PC-9 (cell line): ENCODE results near the gene KTI12. TPM values are rescaled to one million over a fixed set of nuclear protein-coding genes. Genes with fewer than 3 reads are reported as not detected.
"Not testable (repeated sequence)": the region's sequence is repeated elsewhere in the genome, so short reads cannot be mapped to it uniquely, and the experiment has no call there.

Experiments
- BruUV-seq: library from RNA; stranded (reverse); fragments of 400-500 nt; replicated peaks from 2 replicates; lab custom pipeline; 2021; lab: Mats Ljungman, UMichigan
- CTCF ChIA-PET: fragments of 300-600 bp; sonication (Branson Sonifier 250); formaldehyde crosslinking; loops from one replicate; lab custom pipeline; 2022; ENCODE audit warnings: antibody characterized with exemption; lab: Charles Lee
- POLR2A ChIA-PET: fragments of 300-600 bp; sonication (Branson Sonifier 250); formaldehyde crosslinking; loops from one replicate; lab custom pipeline; 2022; ENCODE audit warnings: antibody characterized with exemption; ENCODE audit not compliant: unreplicated experiment; lab: Charles Lee
- DNase-seq, 2 experiments: peaks; one replicate each; pipeline versions ENCODE4 v3.0.0 to v3.0.0-alpha.2; 2015 to 2022; ENCODE audit warnings: mixed read lengths in 1 of 2
- H2AFZ ChIP-seq: fragments of 200-600 bp; sonication (generic); 2 replicates; pipeline ENCODE4 v1.8.1; 2017; ENCODE audit warnings: antibody characterized with exemption
- H3F3A ChIP-seq: fragments of 200-600 bp; sonication (generic); 2 replicates; pipeline ENCODE4 v1.8.1; 2017; ENCODE audit warnings: antibody characterized with exemption, mild to moderate bottlenecking, low read depth; ENCODE audit not compliant: insufficient read depth
- H3K27ac ChIP-seq: fragments of 200-600 bp; sonication (generic); 2 replicates; pipeline ENCODE4 v1.6.1; 2016; ENCODE audit warnings: mixed run types
- H3K27me3 ChIP-seq: fragments of 200-600 bp; sonication (generic); 2 replicates; pipeline ENCODE4 v1.6.1; 2016; ENCODE audit warnings: low read depth, mixed run types; ENCODE audit not compliant: insufficient read depth
- H3K36me3 ChIP-seq: fragments of 200-600 bp; sonication (generic); 2 replicates; pipeline ENCODE4 v1.6.1; 2016; ENCODE audit warnings: low read depth, mixed run types
- H3K4me1 ChIP-seq: fragments of 200-600 bp; sonication (generic); replicated peaks from 2 replicates; pipeline ENCODE4 v1.6.1; 2016; ENCODE audit warnings: mixed run types; ENCODE audit not compliant: insufficient read depth
- H3K4me2 ChIP-seq: fragments of 200-600 bp; sonication (generic); 2 replicates; pipeline ENCODE4 v1.6.1; 2017; ENCODE audit warnings: mixed run types
- H3K4me3 ChIP-seq: fragments of 200-600 bp; sonication (generic); 2 replicates; pipeline ENCODE4 v1.6.1; 2016; ENCODE audit warnings: mixed run types
- H3K79me2 ChIP-seq: fragments of 200-600 bp; sonication (generic); 2 replicates; pipeline ENCODE4 v1.6.1; 2017; ENCODE audit warnings: low read depth, mixed run types
- H3K9me2 ChIP-seq: fragments of 200-600 bp; sonication (generic); 2 replicates; pipeline ENCODE4 v1.8.1; 2017; ENCODE audit warnings: mild to moderate bottlenecking; ENCODE audit not compliant: insufficient read depth
- H3K9me3 ChIP-seq: fragments of 200-600 bp; sonication (generic); 2 replicates; pipeline ENCODE4 v1.8.1; 2016; ENCODE audit warnings: low read depth; ENCODE audit not compliant: insufficient read depth
- H4K20me1 ChIP-seq: fragments of 200-600 bp; sonication (generic); 2 replicates; pipeline ENCODE4 v1.8.1; 2017; ENCODE audit not compliant: insufficient read depth
- CTCF ChIP-seq: fragments of 200-600 bp; sonication (generic); conservative IDR thresholded peaks from 2 replicates; pipeline ENCODE4 v1.6.1; 2017; ENCODE audit warnings: mixed run types, antibody characterized with exemption, mild to moderate bottlenecking, moderate library complexity
- EZH2 ChIP-seq: fragments of 200-600 bp; sonication (generic); IDR thresholded peaks from 2 replicates; pipeline ENCODE4 v1.8.0; 2017; ENCODE audit warnings: antibody characterized with exemption, low read depth
- intact Hi-C: fragments of 100-400 bp; cut with micrococcal nuclease; formaldehyde crosslinking; loops from one replicate; pipeline ENCODE4 v1.10.0; 2022; ENCODE audit not compliant: unreplicated experiment
- total RNA-seq: library from RNA; stranded (reverse); gene quantifications from 2 replicates; pipeline ENCODE4 v1.2.3, GENCODE V29; 2021

KTI12 gene
- total RNA-seq, 1 experiment from 2014 or later: 9.5 TPM

DNA sequence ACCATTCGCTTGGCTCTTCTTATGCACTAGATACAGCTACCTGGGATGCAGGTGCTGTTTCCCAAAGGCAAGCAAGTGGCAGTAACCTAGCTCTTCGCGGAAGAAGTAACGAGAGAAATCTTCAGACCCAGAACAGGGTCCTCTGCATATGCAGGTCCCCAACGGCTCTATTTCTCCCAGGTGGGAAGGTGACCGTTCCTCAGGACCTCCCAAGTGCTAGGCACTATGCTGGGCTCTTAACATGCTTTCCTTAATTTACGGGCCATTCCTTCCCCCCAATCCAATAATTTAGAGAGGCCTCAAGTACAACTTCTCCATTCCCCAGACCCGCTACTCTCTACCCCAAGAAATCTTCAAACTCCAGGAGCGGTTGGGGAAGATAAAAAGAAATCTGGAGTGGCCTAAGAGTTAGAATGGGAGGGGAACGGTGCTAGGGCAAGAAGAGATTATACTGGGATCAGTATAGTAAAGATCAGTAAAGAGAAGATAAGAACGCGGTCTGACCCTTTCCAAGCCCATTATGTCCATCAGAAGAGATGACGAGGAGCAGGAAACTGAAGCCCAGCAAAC is 21.0 kb upstream of the KTI12 start:
- Histone ChIP-seq H3K9me2 (no peaks in the 10 kb centered on the region), H3K27ac (peak overlapping the region; percentile 93), H3K4me2 (peak overlapping the region; percentile 89), H3K4me1 (peaks cover 36% of the 10 kb centered on the region), H4K20me1 (peaks cover 21% of the 10 kb centered on the region), H3K36me3 (peaks cover 11% of the 10 kb centered on the region; the same call in 1 of the 2 replicates), H2AFZ (peak overlapping the region; percentile 76), H3K9me3 (no peaks in the 10 kb centered on the region), H3K79me2 (peaks cover 67% of the 10 kb centered on the region), H3K27me3 (no peaks in the 10 kb centered on the region), H3F3A (peaks cover 17% of the 10 kb centered on the region), H3K4me3 (peak overlapping the region; percentile 95)
- no TSS peak for BruUV-seq
- intact Hi-C loops: loop anchor here (1.0 to 5.0 kb wide), 2 partner anchors 313 to 350 kb away; partner anchors contain the start of genes CC2D1B, ORC1 and PRPF38A
- POLR2A ChIA-PET: interaction anchor here (0.7 to 1.3 kb wide), 4 partner anchors 25 to 311 kb away, joined by 3 to 5 read pairs (median 4); no protein-coding TSS in a partner anchor
- peak in 1 of 2 experiments; percentile 1 for DNase-seq
- TF ChIP-seq EZH2 (no peak), CTCF (no peak)
- CTCF ChIA-PET: no interaction called here

- intact Hi-C loops: no loop called here
- H2AFZ ChIP-seq: no peak overlapping the region
Observed at GRCh38 chr1:52053862-52054261, 20.3 kb upstream of the KTI12 start.

DNA sequence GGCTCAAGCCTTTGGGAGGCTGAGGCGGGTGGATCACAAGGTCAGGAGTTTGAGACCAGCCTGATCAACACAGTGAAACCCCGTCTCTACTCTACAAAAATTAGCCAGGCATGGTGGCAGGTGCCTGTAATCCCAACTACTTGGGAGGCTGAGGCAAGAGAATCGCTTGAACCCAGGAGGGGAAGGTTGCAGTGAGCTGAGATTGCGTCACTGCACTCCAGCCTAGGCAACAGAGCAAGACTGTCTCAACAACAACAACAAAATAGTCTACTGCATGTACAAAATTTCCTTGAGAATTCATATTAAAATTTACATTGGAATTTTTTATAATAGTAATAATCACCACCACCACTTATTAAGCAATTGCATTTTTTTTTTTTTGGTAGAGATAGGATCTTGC is 15.7 kb upstream of the KTI12 start:
- H4K20me1 ChIP-seq, H2AFZ ChIP-seq, H3F3A ChIP-seq, H3K4me3 ChIP-seq, H3K9me3 ChIP-seq, H3K4me1 ChIP-seq, CTCF ChIA-PET, DNase-seq, H3K27ac ChIP-seq, POLR2A ChIA-PET, H3K4me2 ChIP-seq, intact Hi-C loops, H3K9me2 ChIP-seq, H3K27me3 ChIP-seq, BruUV-seq, H3K36me3 ChIP-seq: not testable (repeated sequence)
- peaks cover 32% of the 10 kb centered on the region for H3K79me2 ChIP-seq

More at GRCh38 chr1:52053862-52054261, 20.3 kb upstream of the KTI12 start:
- Histone ChIP-seq H3K4me2 (peak overlapping the region; percentile 89), H3K9me3 (no peaks in the 10 kb centered on the region), H3K4me1 (peaks cover 28% of the 10 kb centered on the region), H3K79me2 (peaks cover 63% of the 10 kb centered on the region), H4K20me1 (peaks cover 14% of the 10 kb centered on the region), H3K27ac (no peak overlapping the region), H3K9me2 (no peaks in the 10 kb centered on the region), H3K4me3 (peak overlapping the region; percentile 95), H3F3A (peaks cover 13% of the 10 kb centered on the region), H3K36me3 (peaks cover 11% of the 10 kb centered on the region; the same call in 1 of the 2 replicates), H3K27me3 (no peaks in the 10 kb centered on the region)
- ChIA-PET CTCF (no interaction called here), POLR2A (interaction anchor here (1.3 kb wide), 1 partner anchor 312 kb away, joined by 5 read pairs; no protein-coding TSS in a partner anchor)
- TF ChIP-seq EZH2: no peak
- TF ChIP-seq CTCF: no peak
- no peak for DNase-seq
- no TSS peak for BruUV-seq

DNA sequence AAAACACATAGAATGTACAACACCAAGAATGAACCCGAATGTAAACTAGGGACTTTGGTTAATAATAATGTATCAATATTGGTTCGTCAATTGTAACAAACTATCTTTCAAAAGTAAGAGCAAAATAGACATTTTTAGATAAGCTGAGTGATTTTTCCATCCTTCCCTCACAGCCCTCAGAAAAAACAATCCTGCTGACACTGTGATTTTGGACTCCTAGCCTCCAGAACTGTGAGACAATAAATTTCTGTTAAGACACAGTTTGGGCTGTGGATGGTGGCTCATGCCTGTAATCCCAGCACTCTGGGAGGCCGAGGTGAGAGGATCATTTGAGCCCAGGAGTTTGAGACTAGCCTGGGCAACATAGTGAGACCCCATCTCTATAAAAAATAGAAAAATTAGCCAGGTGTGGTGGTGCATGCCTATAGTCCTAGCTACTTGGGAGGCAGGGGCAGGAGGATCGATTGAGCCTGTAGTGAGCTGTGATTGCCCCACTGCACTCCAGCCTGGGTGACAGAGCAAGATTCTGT is 12.1 kb upstream of the KTI12 start:
- H3K79me2 ChIP-seq, DNase-seq, H3F3A ChIP-seq, H3K9me3 ChIP-seq, H3K4me2 ChIP-seq, POLR2A ChIA-PET, BruUV-seq, H3K9me2 ChIP-seq, H3K4me3 ChIP-seq, H2AFZ ChIP-seq, H3K36me3 ChIP-seq, H3K4me1 ChIP-seq, H3K27me3 ChIP-seq, intact Hi-C loops, H3K27ac ChIP-seq: not testable (repeated sequence)
- CTCF ChIA-PET: interaction anchor here (0.7 kb wide), 1 partner anchor 584 kb away, joined by 3 read pairs; no protein-coding TSS in a partner anchor
- H4K20me1 ChIP-seq: peaks cover 11% of the 10 kb centered on the region
